GM19452 (cell line): ENCODE results near the gene ESRP2.

ENCODE experiments used
- ATAC-seq: cut with Tn5 transposase; IDR thresholded peaks from one replicate; pipeline ENCODE4 v1.9.1; 2021; ENCODE audit not compliant: unreplicated experiment

ESRP2 gene

GRCh38 chr16:68235887-68236136, at the start of gene ESRP2:
Gene ESRP2 (minus strand): TSS chr16:68236127. CDS start chr16:68236045, 82 bp downstream.
- ATAC-seq: no peak

- no peak for ATAC-seq
Observed at GRCh38 chr16:68285683-68286082, 49.8 kb upstream of the ESRP2 start.

- peak; percentile 52 for ATAC-seq
Observed at GRCh38 chr16:68284847-68285246, 48.9 kb upstream of the ESRP2 start.

- peak; percentile 47 for ATAC-seq
Observed at GRCh38 chr16:68283801-68284598, 48.1 kb upstream of the ESRP2 start.

- no peak for ATAC-seq
Observed at GRCh38 chr16:68283346-68283745, 47.4 kb upstream of the ESRP2 start.

- no peak for ATAC-seq
Observed at GRCh38 chr16:68282064-68282452, 46.1 kb upstream of the ESRP2 start.

GRCh38 chr16:68281368-68282063, 45.6 kb upstream of the ESRP2 start:
- no peak for ATAC-seq

GRCh38 chr16:68279726-68280558, 44.0 kb upstream of the ESRP2 start:
- ATAC-seq: no peak

- ATAC-seq: no peak
Observed at GRCh38 chr16:68276223-68276622, 40.3 kb upstream of the ESRP2 start.

- peak; percentile 59 for ATAC-seq
Observed at GRCh38 chr16:68275611-68276191, 39.8 kb upstream of the ESRP2 start.

- ATAC-seq: no peak
Observed at GRCh38 chr16:68274441-68274840, 38.5 kb upstream of the ESRP2 start.

GRCh38 chr16:68273896-68274295, 38.0 kb upstream of the ESRP2 start:
- ATAC-seq: no peak

GRCh38 chr16:68273459-68273858, 37.5 kb upstream of the ESRP2 start:
- ATAC-seq: no peak

- no peak for ATAC-seq
Observed at GRCh38 chr16:68272507-68273209, 36.7 kb upstream of the ESRP2 start.

GRCh38 chr16:68270353-68270752, 34.4 kb upstream of the ESRP2 start:
- ATAC-seq: no peak

GRCh38 chr16:68269793-68270192, 33.9 kb upstream of the ESRP2 start:
- ATAC-seq: no peak

- no peak for ATAC-seq
Observed at GRCh38 chr16:68267612-68268405, 31.9 kb upstream of the ESRP2 start.

- peak; percentile 5 for ATAC-seq
Observed at GRCh38 chr16:68265078-68265920, 29.4 kb upstream of the ESRP2 start.
